Left ventricle myocardium inferior (tissue), 1 donor: ENCODE measurements around the gene PAN2. TPM values are rescaled to one million over a fixed set of nuclear protein-coding genes. Genes with fewer than 3 reads are reported as not detected.

Source experiments
- DNase-seq: peaks from one replicate; pipeline ENCODE4 v3.0.0-alpha.2; 2020
- H3K27ac ChIP-seq: fragments of 200-600 bp; replicated peaks from 2 replicates; pipeline ENCODE4 v1.8.0; 2021
- H3K27me3 ChIP-seq: fragments of 200-600 bp; 2 replicates; pipeline ENCODE4 v1.8.0; 2021; ENCODE audit warnings: low read depth
- H3K36me3 ChIP-seq: fragments of 200-600 bp; 2 replicates; pipeline ENCODE4 v1.8.0; 2021
- H3K4me1 ChIP-seq: fragments of 200-600 bp; 2 replicates; pipeline ENCODE4 v1.8.0; 2021
- H3K4me3 ChIP-seq: fragments of 200-600 bp; 2 replicates; pipeline ENCODE4 v1.8.0; 2021; ENCODE audit warnings: mild to moderate bottlenecking, moderate library complexity
- H3K9me3 ChIP-seq: fragments of 200-600 bp; replicated peaks from 2 replicates; pipeline ENCODE4 v1.8.0; 2021
- intact Hi-C: fragments of 100-400 bp; cut with micrococcal nuclease; formaldehyde crosslinking; loops from one replicate; pipeline ENCODE4 v1.11.0; 2022
- total RNA-seq: library from RNA; stranded (reverse); fragmentation: NEBNext Ultra II Directional; extraction: Animal tissue kit (Norgen Biotek cat#: 25700); gene quantifications from one replicate; pipeline ENCODE4 v1.2.1, GENCODE V29; 2021
- TF ChIP-seq, protein P1 (sequence below): fragments of 200-600 bp; IDR thresholded peaks from 2 replicates; pipeline ENCODE4 v1.8.0; 2021; ENCODE audit warnings: antibody characterized with exemption, mild to moderate bottlenecking, borderline replicate concordance
- donor health status: DM: no; HTN: yes; CAD: no; lungs with severe emphysema.

Gene PAN2
- total RNA-seq, 1 donor from 2014 or later, result 49.5 TPM

DNA sequence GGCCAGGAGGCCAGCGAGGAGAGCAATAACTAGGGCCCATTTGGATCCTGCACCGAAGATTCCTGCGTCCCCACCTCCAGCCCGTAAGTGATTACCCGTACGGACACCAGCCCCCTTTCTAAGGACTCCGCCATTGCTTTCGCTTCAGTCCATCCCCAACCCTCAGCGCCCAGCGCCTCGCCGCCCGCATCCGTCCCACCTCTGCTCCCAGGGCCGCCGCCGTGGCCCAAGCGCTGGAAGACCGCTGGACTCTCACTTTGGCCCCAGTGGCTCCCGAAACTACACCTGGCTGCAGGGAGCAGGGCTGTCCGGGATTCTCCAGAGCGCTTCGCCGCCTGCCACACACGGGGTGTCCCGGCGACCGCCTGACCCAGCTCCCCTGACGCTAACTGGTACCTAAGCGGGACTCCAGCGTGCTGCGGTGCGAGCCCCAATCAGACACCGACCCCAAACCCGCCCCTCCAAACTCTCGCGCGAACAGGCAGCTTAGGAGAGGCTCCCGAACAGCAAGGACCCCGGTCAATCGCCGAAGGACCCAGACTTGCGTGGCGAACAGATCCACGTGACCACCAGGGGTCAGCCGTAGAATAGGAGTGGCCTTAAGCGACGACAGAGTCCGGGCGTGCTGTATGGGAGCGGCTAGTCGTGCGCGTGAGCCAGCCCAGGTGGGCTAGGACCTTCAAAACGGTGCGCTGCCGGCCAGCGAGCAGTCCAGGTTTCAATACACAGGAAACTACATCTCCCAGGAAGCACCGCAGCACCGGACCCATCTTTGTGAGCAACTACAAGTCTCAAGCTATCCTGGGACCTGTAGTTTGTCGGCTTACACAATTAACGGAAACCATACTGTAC lies 18.0 kb downstream of the PAN2 start, which contains the start of gene CNPY2:
CNPY2 (minus strand) TSS at position 367 of the 852 bp plus-strand sequence. CDS start 771 bp downstream, outside the sequence.
- no peaks in the 10 kb centered on the region for H3K27me3 ChIP-seq
- intact Hi-C loops, result no loop called here
- H3K4me3 ChIP-seq, result peak within 1 kb of the TSS; percentile 99
- no peaks in the 10 kb centered on the region for H3K9me3 ChIP-seq
- peaks cover 23% of the 10 kb centered on the region for H3K4me1 ChIP-seq
- peaks cover 59% of the 10 kb centered on the region for H3K36me3 ChIP-seq
- TF ChIP-seq, protein P1, sequence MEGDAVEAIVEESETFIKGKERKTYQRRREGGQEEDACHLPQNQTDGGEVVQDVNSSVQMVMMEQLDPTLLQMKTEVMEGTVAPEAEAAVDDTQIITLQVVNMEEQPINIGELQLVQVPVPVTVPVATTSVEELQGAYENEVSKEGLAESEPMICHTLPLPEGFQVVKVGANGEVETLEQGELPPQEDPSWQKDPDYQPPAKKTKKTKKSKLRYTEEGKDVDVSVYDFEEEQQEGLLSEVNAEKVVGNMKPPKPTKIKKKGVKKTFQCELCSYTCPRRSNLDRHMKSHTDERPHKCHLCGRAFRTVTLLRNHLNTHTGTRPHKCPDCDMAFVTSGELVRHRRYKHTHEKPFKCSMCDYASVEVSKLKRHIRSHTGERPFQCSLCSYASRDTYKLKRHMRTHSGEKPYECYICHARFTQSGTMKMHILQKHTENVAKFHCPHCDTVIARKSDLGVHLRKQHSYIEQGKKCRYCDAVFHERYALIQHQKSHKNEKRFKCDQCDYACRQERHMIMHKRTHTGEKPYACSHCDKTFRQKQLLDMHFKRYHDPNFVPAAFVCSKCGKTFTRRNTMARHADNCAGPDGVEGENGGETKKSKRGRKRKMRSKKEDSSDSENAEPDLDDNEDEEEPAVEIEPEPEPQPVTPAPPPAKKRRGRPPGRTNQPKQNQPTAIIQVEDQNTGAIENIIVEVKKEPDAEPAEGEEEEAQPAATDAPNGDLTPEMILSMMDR, result peak; percentile 27
- peak within 1 kb of the TSS; percentile 98 for H3K27ac ChIP-seq
- peak; percentile 96 for DNase-seq

DNA sequence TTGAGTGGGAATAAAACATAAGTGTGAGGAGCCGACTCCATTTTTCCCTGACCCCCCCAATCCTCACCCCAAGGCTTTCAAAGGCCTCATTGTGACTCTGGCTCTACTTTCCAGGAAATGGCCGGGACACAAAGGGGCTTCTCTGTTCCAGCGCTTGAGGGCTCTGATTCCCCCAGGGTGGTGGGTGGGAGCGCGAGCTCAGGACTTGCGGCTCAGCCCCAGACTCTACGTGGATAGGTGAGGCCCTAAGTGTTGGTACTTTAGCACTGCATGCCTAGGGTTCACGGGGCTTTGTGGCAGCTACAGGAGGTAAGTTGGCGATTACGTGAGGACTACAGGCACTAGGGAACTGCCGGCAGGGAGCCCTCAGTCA lies 18.6 kb downstream of the PAN2 start:
- Histone ChIP-seq H3K27ac (peak overlapping the region; percentile 98), H3K36me3 (peaks cover 59% of the 10 kb centered on the region), H3K4me3 (peak overlapping the region; percentile 99), H3K4me1 (peaks cover 23% of the 10 kb centered on the region), H3K27me3 (no peaks in the 10 kb centered on the region), H3K9me3 (no peaks in the 10 kb centered on the region)
- TF ChIP-seq, protein P1, result no peak
- intact Hi-C loops, result no loop called here
- no peak for DNase-seq

DNA sequence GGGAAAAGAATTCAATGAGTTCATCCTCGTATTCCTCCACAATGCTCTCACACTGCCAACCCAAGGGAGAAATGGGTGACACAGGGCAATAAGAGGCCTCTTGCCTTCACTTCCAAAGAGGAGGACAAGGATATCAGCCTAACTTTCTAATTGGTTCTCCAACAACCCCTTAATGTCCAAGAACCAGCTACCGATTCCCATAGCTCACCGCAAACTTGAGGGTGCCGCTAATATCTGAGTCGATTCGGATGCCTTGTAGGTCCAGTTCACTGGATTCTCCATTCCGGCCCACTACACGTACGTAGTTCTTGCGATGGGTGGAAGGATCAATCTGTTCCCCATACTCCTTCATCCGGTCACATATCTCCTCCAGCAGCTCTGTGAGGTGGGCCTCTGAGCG lies 22.8 kb downstream of the PAN2 start:
- intact Hi-C loops, result no loop called here

DNA sequence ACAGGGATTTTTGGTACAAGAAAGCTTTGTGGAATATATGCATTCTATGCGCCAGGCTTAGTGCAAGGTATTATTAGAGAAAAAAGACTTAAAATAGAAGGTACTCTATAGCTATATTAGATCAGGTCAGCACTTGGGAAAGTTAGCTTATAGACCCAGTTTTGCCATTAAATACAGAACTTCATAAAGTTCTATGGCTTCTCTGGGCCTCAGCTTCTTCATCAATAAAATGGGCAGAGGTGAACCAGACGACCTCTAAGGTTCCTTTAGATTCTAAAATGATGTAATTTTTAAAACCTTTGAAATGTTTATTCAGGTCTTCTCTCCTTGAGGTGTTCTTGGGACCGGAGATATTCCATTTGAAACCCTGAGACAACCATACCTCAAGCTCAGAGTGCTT lies 25.1 kb downstream of the PAN2 start:
- intact Hi-C loops, result no loop called here
- DNase-seq, result no peak
- H3K9me3 ChIP-seq, result no peaks in the 10 kb centered on the region
- H3K4me1 ChIP-seq, result no peaks in the 10 kb centered on the region
- peaks cover 63% of the 10 kb centered on the region for H3K36me3 ChIP-seq
- no peak overlapping the region for H3K27ac ChIP-seq
- no peaks in the 10 kb centered on the region for H3K27me3 ChIP-seq
- TF ChIP-seq, protein P1, result no peak
- H3K4me3 ChIP-seq, result no peak overlapping the region

More for the DNA sequence above, 22.8 kb downstream of the PAN2 start:
- Histone ChIP-seq H3K27ac (no peak overlapping the region), H3K36me3 (peaks cover 65% of the 10 kb centered on the region), H3K4me1 (peaks cover 16% of the 10 kb centered on the region), H3K27me3 (no peaks in the 10 kb centered on the region), H3K4me3 (no peak overlapping the region), H3K9me3 (no peaks in the 10 kb centered on the region)
- DNase-seq, result no peak
- TF ChIP-seq, protein P1, result no peak

DNA sequence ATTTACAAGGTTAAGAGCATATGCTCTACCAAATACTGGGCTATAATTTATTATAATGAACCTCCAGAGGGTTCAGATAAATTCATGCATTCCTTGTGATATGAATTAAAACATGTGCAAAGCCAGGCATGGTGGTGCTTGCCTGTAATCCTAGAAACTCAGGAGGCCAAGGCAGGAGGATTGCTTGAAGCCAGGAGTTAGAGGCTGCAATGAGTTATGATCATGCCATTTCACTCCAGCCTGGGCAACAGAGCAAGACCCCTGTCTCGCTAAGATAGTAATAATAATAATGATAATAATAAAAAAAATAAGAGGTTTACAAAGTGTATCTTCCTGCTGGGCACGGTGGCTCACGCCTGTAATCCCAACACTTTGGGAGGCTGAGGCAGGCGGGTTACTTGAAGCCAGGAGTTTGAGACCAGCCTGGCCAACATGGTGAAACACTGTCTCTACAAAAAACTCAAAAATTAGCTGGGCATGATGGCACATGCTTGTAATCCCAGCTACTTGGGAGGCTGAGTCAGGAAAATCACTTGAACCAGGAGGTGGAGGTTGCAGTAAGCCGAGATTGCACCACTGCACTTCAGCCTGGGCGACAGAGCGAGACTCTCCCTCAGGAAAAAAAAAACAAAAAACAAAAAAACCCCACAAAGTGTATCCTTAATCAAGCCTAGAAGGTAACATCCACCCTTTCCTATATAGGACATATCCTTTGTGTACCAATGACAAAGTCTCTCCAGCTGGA lies 26.4 kb downstream of the PAN2 start:
- Histone ChIP-seq H3K9me3 (no peaks in the 10 kb centered on the region), H3K36me3 (peaks cover 55% of the 10 kb centered on the region), H3K27ac (no peak overlapping the region), H3K4me1 (peaks cover 8% of the 10 kb centered on the region), H3K4me3 (no peak overlapping the region), H3K27me3 (no peaks in the 10 kb centered on the region)
- no peak for DNase-seq
- intact Hi-C loops, result no loop called here
- TF ChIP-seq, protein P1, result no peak
